HG03095 (cell line): ENCODE results near the gene FLG.
"Not testable (repeated sequence)": the region's sequence is repeated elsewhere in the genome, so short reads cannot be mapped to it uniquely, and the experiment has no call there.

Experiments
- ATAC-seq: cut with Tn5 transposase; IDR thresholded peaks from one replicate; pipeline ENCODE4 v1.9.1; 2021; ENCODE audit warnings: moderate library complexity; ENCODE audit not compliant: unreplicated experiment

The FLG gene

DNA sequence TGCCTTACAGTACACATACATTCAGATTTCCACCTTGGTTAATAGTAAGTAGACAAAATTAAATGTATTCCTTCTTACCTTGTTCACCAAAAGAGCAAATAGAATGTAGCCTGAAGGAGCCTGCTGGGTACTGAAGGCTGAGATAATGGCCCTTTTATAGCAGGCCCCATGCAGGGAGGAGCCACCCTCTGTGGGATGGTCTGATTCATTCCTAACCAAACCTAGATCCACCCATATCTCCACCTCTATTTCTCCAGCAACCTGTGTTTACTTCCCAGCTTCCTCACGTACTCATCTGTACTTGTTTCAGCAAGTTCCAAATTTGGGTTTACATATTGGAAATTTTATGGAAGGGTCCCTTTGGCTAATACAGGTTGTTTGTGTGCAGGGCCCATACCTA, at the start of gene FLG:
TSS of gene FLG (minus strand) at position 129 of the 400 bp plus-strand sequence. CDS start 9,783 bp downstream, outside the sequence.
- ATAC-seq: no peak

DNA sequence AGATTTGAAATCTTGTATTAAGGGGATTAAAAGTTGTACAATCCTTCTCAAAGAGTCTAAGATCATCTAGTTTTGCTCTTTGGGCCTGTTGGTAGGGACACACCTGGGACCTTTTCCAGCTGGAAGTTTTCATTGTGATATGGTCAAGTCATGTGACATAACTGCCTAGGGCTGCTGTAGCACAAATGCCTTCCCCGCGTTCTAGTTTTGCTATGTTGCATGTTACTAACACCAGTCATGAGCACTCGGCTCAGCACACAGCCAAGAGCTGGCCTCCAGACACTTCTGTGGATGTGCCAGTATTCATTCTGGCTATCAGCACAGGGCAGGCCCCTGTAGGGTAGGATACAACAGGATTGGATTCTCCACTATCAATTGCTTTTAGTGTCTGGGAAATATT, 49.4 kb upstream of the FLG start:
- no peak for ATAC-seq

DNA sequence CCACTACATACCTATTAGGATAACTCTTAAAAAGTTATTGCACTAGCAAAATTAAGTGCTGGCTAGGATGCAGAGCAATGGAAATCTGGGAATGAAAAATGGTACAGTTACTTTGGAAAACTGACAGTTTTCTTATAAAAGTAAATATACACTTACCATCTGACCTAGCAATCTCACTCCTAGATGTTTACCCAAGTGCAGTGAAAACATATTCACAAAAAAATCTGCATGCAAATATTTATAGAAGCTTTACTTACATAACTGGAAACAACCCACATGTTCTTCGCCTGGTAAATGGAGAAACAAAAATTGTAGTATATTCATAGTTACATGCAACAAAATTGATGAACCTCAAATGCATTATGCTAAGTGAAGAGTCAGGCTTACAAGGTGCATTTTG, 47.6 kb upstream of the FLG start:
- no peak for ATAC-seq

DNA sequence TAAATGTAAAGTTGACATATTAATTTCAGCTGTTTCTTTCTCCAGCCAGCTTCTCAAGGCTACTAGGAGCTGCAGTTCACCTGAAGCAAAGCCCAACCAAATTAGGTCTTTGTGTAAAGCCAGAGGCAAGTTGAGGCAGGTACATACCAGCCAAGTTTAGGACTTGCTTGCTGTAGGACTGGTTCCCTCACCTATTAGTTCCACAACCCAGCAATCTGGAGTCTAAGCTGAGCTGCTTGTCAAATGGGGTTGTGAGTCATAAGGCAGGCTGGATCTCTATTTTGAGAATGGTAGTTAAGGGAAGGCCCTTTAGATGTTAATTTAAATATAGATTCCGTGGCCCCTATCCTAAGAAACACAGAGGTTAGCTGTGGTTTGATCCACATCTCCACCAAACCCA, 42.4 kb upstream of the FLG start:
- ATAC-seq: no peak

DNA sequence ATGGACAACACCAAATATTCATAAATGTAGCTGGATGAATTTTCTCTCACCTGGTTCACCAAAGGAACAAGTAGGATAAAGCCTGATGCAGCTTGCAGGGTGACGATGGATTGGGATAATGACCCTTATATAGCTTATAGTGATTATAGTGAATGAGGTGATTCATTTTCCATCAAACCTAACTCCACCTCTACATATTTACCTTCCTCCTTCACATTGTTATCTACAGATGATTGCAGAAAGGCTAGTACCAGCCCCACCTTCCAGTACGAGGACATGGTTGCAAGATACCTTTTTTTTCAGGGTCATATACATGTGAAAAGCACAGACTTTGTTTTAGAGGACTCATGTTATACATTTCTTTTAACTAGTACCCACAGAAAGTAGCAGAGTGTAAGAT, 34.9 kb upstream of the FLG start, which contains the start of gene FLG2:
TSS of gene FLG2 (minus strand) at position 101 of the 400 bp plus-strand sequence. CDS start 1,122 bp downstream, outside the sequence.
- no peak for ATAC-seq

DNA sequence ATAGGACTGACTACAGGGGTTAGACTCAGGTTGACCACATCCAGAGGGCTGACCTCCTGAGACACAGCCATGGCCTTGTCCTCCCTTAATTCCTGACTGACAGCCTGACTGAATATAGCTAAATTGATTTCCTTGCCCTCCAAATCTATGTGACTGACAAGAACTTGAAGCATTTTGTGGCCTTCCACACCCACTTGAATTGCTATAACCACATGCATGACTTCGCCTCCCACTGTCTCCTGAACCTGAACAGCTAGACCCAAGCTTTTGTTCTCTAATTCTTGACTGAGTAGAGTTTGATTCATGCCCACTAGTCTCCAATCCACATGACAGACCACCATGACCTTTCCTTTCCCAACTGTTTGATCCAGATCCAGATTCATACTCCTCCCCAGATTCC, 31.7 kb upstream of the FLG start:
- no peak for ATAC-seq

DNA sequence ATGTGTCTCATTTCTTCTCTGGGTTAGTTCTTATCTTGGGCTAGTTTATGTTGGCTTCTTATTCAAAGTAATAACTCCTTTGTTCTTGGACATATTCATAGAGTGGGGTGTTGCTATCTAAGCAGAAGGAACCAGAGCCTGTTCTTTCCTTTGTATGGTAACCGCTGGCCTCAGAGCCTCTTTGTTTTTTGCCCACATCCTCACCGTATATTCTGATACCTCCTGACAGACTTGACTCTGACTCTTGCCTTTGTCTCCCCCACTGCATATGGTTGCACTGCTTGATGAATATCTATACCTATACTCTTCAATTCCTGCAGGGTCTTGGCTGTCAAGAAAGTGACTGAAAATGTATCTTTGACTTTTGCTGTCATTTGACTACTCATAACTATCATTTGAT, 24.6 kb upstream of the FLG start:
- ATAC-seq: no peak

DNA sequence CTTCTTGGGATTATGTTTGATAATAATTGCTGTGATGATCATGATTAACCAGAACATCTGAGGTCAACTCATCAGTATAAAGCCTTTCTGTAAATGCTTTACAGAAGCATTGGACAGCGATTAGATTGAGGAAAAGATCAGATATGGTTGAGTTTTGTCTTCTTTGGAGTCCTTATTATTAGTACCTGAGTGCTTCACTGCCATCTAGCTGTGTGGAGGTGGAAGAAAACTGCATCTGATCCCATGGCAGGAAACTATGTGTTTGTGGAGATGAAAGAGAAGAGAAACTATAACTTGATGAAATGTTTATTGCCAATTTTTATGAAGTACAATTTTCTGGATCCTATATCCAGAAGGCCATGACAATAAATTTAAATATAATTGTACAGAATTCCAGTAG, 23.4 kb upstream of the FLG start:
- ATAC-seq: no peak

DNA sequence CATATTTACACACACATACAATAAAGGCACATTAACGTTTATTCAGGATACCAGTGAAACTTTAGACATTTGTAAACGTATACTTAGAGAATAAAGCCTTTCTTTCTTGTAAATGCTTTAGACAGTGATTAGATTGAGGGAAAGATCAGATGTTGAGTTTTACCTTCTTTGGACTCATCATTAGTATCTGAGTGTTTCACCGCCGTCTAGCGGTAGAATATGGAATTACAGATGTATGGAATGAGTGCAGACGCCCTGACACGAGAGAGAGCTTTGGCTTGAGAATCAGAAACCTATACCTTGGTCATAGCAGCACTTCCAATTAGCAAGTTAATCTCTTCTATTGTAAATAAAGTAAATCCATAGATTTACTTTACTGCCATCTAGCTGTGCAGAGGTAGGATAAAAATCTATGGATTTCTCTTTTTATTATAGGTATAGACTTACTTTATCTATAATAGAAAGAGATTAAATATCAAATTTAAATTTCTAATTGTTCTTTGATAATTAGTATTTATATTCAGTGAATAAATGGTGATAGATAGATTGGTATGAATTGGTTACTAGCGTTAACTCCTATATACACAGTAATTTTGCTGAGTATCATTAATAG, 22.2 kb upstream of the FLG start:
- no peak for ATAC-seq

DNA sequence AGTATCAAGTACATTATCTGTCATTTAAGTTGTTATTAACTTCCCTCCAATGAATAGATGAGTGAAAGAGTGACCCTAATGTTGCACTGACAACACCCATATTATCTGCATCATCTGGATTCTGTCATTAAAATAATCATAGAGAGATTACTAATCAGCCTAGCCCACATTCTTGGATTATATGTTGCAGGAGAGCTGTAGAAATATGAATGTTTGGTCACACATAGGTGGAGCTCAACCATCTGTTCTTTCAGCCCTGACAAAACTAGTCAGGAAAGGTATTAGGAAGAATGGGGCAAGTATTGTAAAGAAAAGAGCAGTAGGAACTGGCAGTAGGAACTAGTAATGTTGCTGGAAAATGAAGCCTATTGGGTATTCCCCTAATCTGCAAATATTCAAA, 19.4 kb upstream of the FLG start:
- ATAC-seq: no peak

DNA sequence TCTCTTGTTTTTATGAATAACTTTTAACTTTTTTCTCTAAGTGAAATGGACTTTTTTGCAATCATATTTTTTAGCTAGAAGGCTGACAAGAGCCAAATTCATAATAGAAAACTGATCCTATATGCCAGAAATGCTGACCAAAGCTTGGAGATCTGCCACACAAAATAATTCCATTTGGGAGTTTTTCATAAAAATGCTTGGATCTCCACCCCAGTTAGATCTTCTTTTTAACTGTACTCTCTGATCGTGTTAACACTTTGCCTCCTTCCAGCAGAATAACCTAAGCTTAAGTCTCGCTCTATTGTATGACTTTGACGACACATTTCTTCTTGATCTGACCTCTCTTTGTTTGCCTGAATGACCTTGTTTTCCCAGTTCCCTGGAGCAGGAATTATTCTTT, 18.0 kb upstream of the FLG start:
- ATAC-seq: no peak

DNA sequence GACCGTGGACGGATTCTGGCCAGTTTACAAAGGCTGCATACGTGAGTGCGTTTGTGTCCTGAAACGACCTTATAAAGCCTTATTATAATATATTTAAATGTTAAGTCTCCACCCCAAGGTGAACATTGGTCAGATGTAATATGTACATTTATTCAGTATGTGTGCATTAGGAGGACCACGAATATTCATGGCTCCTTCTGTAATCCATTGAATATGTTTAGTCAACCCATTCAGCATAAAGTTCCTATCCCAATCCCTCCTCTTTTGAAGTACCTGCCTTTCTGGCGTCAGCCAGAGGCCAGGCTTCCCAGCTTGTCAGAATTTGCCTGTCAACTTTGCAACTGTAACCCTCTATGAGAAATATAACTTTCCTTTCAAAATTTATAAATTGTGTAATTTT, 10.4 kb upstream of the FLG start:
- no peak for ATAC-seq

DNA sequence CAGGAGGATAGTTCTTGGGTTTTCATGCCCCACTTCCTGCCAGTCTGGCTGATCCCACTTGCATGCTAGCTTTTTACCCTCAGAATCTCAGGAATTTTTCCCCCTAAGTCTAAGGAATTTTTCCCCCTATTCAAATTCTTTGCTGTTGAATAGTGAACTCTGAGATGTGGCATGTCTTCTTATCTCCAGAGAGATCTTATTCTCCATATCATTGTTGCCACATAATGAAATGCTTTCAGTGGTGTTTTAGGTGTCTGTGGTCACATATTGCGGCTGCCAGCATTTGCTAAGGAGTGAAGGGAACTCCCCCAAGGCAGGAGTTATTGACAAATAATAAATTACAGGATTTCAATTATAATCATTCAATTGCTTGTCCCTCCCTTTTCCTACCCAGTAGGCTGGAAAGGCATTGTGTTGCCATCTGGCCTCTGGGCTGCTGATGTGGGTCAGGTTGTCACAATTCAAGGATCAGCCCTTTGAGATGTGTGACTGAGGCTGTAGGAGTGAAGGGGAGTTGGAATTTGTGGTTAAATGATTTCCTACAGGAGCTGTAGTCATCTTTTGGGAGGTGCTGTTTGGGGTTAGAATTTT, 3.9 kb upstream of the FLG start:
- no peak for ATAC-seq

DNA sequence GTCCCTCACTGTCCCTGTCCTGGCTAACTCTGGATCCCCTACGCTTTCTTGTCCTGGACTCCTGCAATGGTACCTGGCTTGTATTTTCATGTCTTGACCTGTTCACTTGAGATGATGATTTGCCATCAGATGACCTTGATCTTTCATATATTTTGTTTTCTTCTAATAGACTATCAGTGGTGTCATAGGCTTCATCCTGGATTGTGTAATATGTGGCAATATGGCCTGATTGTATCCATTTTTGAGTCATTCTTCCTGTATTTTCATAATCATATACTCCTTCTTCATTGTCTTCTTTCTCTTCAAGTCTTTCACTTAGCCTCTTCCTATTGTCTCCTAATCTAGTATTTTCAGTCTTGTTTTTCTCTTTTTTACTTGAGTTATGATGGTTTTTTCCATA, 11.1 kb downstream of the FLG start:
- ATAC-seq: no peak

DNA sequence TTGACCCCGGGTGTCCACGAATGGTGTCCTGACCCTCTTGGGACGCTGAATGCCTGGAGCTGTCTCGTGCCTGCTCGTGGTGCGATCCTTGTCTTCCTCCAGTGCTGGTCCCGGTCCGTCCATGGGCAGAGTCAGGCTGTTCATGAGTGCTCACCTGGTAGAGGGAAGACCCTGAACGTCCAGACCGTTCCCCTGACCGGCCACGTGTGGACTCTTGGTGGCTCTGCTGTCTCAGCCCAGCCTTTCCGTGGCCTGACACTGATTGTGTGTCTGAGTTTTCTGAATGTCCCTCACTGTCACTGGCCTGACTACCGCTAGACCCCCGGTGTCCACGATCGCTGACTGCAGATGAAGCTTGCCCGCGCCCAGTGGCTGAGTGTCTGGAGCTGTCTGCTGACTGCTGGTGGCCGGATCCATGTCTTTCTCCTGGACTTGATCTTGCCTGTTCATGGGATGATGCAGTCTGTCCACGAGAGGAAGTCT, 11.7 kb downstream of the FLG start:
- no peak for ATAC-seq

DNA sequence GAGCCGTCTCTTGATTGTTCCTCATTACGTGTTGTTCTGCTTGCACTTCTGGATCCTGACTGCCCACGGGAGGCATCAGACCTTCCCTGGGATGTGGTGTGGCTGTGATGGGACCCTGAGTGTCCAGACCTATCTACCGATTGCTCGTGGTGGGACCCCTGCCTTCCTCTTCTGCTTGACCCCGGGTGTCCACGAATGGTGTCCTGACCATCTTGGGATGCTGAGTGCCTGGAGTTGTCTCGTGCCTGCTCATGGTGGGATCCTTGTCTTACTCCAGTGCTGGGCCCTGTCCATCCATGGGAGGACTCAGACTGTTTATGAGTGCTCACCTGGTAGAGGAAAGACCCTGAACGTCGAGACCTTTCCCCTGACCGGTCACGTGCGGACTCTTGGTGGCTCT, 12.9 kb downstream of the FLG start:
- ATAC-seq: not testable (repeated sequence)

DNA sequence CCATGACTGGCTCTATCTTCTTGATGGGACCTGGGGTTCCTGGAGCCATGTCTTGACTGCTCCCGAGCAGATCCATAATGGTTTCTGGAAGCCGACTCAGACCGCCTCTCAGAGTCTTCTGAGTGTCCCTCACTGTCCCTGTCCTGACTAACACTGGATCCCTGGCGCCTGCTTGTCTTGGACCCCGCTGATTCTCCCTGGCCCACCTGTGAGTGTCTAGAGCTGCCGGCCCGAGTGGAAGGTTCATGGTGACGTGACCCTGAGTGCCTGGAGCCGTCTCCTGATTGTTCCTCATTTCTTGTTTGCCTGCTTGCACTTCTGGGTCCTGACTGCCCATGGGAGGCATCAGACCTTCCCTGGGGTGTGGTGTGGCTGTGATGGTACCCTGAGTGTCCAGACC, 15.1 kb downstream of the FLG start:
- no peak for ATAC-seq

DNA sequence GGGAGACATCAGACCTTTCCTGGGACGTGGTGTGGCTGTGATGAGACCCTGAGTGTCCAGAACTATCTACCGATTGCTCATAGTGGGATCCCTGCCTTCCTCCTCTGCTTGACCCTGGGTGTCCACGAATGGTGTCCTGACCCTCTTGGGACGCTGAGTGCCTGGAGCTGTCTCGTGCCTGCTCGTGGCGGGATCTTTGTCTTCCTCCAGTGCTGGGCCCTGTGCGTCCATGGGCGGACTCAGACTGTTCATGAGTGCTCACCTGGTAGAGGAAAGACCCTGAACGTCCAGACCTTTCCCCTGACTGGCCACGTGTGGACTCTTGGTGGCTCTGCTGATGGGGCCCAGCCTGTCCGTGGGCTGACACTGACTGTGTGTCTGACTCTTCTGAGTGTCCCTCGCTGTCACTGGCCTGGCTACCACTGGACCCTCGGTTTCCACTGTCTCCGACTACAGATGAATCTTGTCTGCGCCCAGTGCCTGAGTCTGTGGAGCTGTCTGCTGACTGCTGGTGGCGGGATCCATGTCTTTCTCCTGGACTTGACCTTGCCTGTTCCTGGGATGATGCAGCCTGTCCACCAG, 15.6 kb downstream of the FLG start:
- ATAC-seq: not testable (repeated sequence)

DNA sequence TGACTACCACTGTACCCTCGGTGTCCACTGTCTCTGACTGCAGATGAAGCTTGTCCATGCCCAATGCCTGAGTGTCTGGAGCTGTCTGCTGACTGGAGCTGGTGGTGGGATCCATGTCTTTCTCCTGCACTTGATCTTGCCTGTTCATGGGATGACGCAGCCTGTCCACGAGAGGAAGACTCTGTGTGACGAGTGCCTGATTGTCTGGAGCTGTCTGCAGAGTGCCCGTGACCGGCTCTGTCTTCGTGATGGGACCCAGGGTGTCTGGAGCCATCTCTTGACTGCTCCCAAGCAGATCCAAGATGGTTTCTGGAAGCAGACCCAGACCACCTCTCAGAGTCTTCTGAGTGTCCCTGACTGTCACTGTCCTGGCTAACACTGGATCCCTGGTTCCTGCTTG, 16.3 kb downstream of the FLG start:
- not testable (repeated sequence) for ATAC-seq

DNA sequence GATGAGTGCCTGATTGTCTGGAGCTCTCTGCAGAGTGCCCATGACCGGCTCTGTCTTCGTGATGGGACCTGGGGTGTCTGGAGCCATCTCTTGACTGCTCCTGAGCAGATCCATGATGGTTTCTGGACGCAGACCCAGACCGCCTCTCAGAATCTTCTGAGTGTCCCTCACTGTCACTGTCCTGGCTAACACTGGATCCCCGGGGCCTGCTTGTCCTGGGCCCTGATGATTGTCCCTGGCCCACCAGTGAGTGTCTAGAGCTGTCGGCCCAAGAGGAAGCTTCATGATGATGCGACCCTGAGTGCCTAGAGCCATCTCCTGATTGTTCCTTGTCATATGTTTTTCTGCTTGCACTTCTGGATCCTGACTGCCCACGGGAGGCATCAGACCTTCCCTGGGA, 17.1 kb downstream of the FLG start:
- ATAC-seq: not testable (repeated sequence)

DNA sequence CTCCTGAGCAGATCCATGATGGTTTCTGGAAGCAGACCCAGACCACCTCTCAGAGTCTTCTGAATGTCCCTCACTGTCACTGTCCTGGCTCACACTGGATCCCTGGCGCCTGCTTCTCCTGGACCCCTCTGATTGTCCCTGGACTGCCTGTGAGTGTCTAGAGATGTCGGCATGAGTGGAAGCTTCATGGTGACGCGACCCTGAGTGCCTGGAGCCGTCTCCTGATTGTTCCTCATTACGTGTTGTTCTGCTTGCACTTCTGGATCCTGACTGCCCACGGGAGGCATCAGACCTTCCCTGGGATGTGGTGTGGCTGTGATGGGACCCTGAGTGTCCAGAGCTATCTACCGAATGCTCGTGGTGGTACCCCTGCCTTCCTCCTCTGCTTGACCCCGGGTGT, 18.9 kb downstream of the FLG start:
- ATAC-seq: not testable (repeated sequence)

DNA sequence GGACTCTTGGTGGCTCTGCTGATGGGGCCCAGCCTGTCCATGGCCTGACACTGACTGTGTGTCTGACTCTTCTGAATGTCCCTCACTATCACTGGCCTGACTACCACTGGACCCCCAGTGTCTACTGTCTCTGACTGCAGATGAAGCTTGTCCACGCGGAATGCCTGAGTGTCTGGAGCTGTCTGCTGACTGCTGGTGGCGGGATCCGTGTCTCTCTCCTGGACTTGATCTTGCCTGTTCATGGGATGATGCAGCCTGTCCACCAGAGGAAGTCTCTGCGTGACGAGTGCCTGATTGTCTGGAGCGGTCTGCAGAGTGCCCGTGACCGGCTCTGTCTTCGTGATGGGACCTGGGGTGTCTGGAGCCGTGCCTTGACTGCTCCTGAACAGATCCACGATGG, 20.3 kb downstream of the FLG start:
- ATAC-seq: not testable (repeated sequence)
